ENCODE results near the gene USP40. TPM values are rescaled to one million over a fixed set of nuclear protein-coding genes. Genes with fewer than 3 reads are reported as not detected.

The USP40 gene
- total and polyA plus RNA-seq, 7 experiments from 2014 or later, result 3.9 to 24.3 (median 16.4) TPM

DNA sequence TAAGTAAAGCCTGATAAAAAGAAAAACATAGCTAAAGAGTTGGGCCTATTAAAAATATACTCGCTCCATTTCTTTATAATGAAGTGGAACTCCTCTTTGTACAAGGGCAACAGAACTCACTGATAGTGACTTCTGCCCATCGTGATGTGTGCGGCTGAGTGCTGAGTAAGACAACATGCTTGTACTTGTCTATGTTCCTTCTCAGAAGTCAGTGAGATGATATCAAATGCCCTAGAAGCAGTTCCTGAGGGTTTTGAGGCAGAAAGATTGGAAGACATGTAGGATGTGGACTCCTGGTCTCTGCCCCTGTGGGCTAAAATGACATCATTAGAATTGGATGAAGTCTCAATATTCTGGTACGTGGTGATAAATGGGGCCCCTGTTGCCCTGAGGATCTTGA lies 73.8 kb downstream of the USP40 start:
- Histone ChIP-seq H3K36me3 (ENCODE audit: control insufficient read depth in 2 of 3, insufficient read depth in 3 of 3, low read length in 3 of 3) (peaks cover 0 to 36% (median 4%) of the 10 kb centered on the region in 3 experiments), H3K4me1 (ENCODE audit: control insufficient read depth in 2 of 2, insufficient read depth in 2 of 2, low read length in 2 of 2) (no peaks in the 10 kb centered on the region), H3K27me3 (ENCODE audit: control insufficient read depth in 2 of 2, insufficient read depth in 2 of 2, low read length in 2 of 2) (no peaks in the 10 kb centered on the region), H3K4me3 (ENCODE audit: low read length) (no peak overlapping the region), H3K27ac (ENCODE audit: low read depth, low read length) (no peak overlapping the region), H3K9me3 (ENCODE audit: control insufficient read depth in 2 of 3, low read length in 3 of 3) (no peaks in the 10 kb centered on the region)
- Mint-ChIP-seq H3K27ac (no peak overlapping the region), H3K36me3 (peaks cover 0 to 55% (median 13%) of the 10 kb centered on the region in 5 donors), H3K27me3 (no peaks in the 10 kb centered on the region), H3K4me1 (peaks cover 0 to under 1% (median 0%) of the 10 kb centered on the region in 7 donors), H3K9me3 (no peaks in the 10 kb centered on the region), H3K4me3 (no peak overlapping the region)
- POLR2A ChIA-PET, result no interaction called here
- no peak for DNase-seq
- CTCF ChIA-PET, result interaction anchor here (0.8 kb wide), 1 partner anchor 10 kb away, joined by 3 read pairs; no protein-coding TSS in a partner anchor
- ATAC-seq, result no peak
- intact Hi-C loops (cut with micrococcal nuclease), result no loop called here

DNA sequence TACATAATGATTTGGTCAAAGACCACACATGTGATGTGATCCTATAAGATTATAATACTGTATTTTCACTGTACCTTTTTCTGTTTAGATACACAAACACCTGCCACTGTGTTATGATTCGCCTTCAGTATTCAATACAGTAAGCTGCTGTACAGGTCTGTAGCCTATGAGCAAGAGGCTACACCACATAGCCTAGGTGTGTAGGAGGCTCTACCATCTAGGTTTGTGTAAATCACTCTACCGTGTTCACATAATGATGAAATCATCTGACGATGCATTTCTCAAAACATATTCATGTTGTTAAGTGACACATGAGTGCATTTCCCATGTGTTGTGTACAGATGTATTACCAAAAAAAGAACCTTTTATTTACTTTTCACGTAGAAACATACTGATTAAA lies 74.5 kb downstream of the USP40 start:
- no peak overlapping the region for H3K27ac Mint-ChIP-seq
- H3K9me3 Mint-ChIP-seq, result no peaks in the 10 kb centered on the region
- ChIA-PET POLR2A (no interaction called here), CTCF (interaction anchor here (0.8 kb wide), 1 partner anchor 11 kb away, joined by 3 read pairs; no protein-coding TSS in a partner anchor)
- no peaks in the 10 kb centered on the region for H3K27me3 Mint-ChIP-seq
- intact Hi-C loops (cut with micrococcal nuclease), result no loop called here
- no peaks in the 10 kb centered on the region for H3K4me1 ChIP-seq (ENCODE audit: control insufficient read depth in 2 of 2, insufficient read depth in 2 of 2, low read length in 2 of 2)
- H3K9me3 ChIP-seq (ENCODE audit: control insufficient read depth in 2 of 3, low read length in 3 of 3), result no peaks in the 10 kb centered on the region
- peaks cover 0 to 37% (median 4%) of the 10 kb centered on the region in 3 experiments for H3K36me3 ChIP-seq (ENCODE audit: control insufficient read depth in 2 of 3, insufficient read depth in 3 of 3, low read length in 3 of 3)
- no peaks in the 10 kb centered on the region for H3K27me3 ChIP-seq (ENCODE audit: control insufficient read depth in 2 of 2, insufficient read depth in 2 of 2, low read length in 2 of 2)
- ATAC-seq (no peak), DNase-seq (no peak)
- H3K4me3 Mint-ChIP-seq, result no peak overlapping the region
- H3K4me3 ChIP-seq (ENCODE audit: low read length), result no peak overlapping the region
- no peak overlapping the region for H3K27ac ChIP-seq (ENCODE audit: low read depth, low read length)
- peaks cover 0 to 50% (median 13%) of the 10 kb centered on the region in 5 donors for H3K36me3 Mint-ChIP-seq
- H3K4me1 Mint-ChIP-seq, result no peaks in the 10 kb centered on the region

DNA sequence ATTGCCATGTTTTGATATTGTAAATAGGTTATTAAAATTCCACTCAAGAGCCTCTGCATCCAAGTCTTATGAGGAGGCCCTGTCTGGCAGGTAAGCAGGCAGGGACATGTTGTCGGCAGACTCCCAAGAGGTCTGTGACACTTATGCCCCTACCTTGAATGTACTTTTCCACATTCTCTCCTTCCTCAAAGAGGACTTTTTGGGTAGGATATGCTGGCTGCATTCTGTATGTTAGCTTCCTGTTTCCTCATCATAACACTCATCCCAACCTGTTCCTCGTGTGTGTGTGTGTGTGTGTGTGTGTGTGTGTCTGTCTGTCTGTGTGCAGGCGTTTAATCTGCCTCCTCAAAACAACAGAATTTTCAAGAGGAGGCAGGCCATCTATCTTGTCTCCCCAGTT lies 75.3 kb downstream of the USP40 start:
- no peaks in the 10 kb centered on the region for H3K4me1 ChIP-seq (ENCODE audit: control insufficient read depth in 2 of 2, insufficient read depth in 2 of 2, low read length in 2 of 2)
- intact Hi-C loops (cut with micrococcal nuclease), result no loop called here
- no peak overlapping the region for H3K4me3 ChIP-seq (ENCODE audit: low read length)
- ATAC-seq (no peak), DNase-seq (no peak)
- Mint-ChIP-seq H3K9me3 (peaks cover 0 to under 1% (median 0%) of the 10 kb centered on the region in 11 donors), H3K4me1 (no peaks in the 10 kb centered on the region), H3K27ac (no peak overlapping the region), H3K27me3 (no peaks in the 10 kb centered on the region), H3K4me3 (no peak overlapping the region), H3K36me3 (peaks cover 0 to 47% (median 12%) of the 10 kb centered on the region in 5 donors)
- no peak overlapping the region for H3K27ac ChIP-seq (ENCODE audit: low read depth, low read length)
- H3K27me3 ChIP-seq (ENCODE audit: control insufficient read depth in 2 of 2, insufficient read depth in 2 of 2, low read length in 2 of 2), result no peaks in the 10 kb centered on the region
- POLR2A ChIA-PET, result no interaction called here
- CTCF ChIA-PET, result no interaction called here
- H3K36me3 ChIP-seq (ENCODE audit: control insufficient read depth in 2 of 3, insufficient read depth in 3 of 3, low read length in 3 of 3), result peaks cover 0 to 41% (median 4%) of the 10 kb centered on the region in 3 experiments
- no peaks in the 10 kb centered on the region for H3K9me3 ChIP-seq (ENCODE audit: control insufficient read depth in 2 of 3, low read length in 3 of 3)

DNA sequence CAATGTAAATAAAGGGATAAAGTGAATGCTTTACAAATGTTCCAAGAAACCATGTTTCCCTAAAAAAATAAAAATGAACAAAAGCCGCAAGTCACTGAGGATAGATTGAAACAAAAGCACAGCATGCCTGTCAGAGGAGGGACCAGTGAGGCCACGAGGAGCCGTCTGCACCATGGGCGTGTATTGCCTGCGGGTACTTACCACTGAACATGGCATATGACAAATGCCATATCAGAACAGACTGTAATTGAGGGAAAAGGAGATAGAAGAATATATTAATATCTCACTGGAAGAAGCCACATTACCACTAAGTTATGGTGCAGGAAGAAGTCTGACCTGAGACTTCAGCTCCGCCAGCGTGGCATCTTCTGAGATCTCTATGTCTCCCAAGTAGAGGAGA lies 75.8 kb downstream of the USP40 start:
- H3K4me3 Mint-ChIP-seq, result no peak overlapping the region
- Histone ChIP-seq H3K4me1 (ENCODE audit: control insufficient read depth in 2 of 2, insufficient read depth in 2 of 2, low read length in 2 of 2) (no peaks in the 10 kb centered on the region), H3K27me3 (ENCODE audit: control insufficient read depth in 2 of 2, insufficient read depth in 2 of 2, low read length in 2 of 2) (no peaks in the 10 kb centered on the region), H3K4me3 (ENCODE audit: low read length) (no peak overlapping the region), H3K27ac (ENCODE audit: low read depth, low read length) (no peak overlapping the region), H3K9me3 (ENCODE audit: control insufficient read depth in 2 of 3, low read length in 3 of 3) (no peaks in the 10 kb centered on the region), H3K36me3 (ENCODE audit: control insufficient read depth in 2 of 3, insufficient read depth in 3 of 3, low read length in 3 of 3) (peaks cover 0 to 39% (median 4%) of the 10 kb centered on the region in 3 experiments)
- H3K9me3 Mint-ChIP-seq, result peaks cover 0 to 1% (median 0%) of the 10 kb centered on the region in 11 donors
- no peak for DNase-seq
- ChIA-PET CTCF (no interaction called here), POLR2A (no interaction called here)
- no peaks in the 10 kb centered on the region for H3K27me3 Mint-ChIP-seq
- peak overlapping the region in 1 of 9 donors; percentile 13 for H3K27ac Mint-ChIP-seq
- ATAC-seq, result no peak
- H3K36me3 Mint-ChIP-seq, result peaks cover 0 to 48% (median 10%) of the 10 kb centered on the region in 5 donors
- H3K4me1 Mint-ChIP-seq, result no peaks in the 10 kb centered on the region
- intact Hi-C loops (cut with micrococcal nuclease), result no loop called here

DNA sequence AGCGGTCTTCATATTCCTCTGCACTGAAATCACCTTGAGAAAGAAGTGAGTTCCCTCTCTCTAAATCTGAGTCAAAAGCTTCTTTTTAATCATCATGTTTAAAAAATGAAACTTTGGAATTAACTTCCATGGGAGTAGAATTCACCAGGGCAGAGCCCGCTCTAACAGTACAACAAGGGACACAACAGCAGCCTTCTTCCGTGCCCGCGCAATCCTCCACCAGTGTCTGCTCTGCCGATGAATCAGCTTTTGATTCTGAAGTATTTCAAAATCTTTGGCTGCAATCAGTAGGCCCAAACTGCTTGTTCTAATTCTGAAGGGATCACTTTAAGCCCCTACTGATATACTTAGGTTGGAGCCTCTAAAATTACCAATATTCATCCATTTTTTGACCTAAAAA lies 76.9 kb downstream of the USP40 start:
- H3K36me3 Mint-ChIP-seq, result peaks cover 0 to 51% (median 14%) of the 10 kb centered on the region in 5 donors
- H3K9me3 ChIP-seq (ENCODE audit: control insufficient read depth in 2 of 3, low read length in 3 of 3), result no peaks in the 10 kb centered on the region
- H3K27ac Mint-ChIP-seq, result no peak overlapping the region
- POLR2A ChIA-PET, result no interaction called here
- ATAC-seq (no peak), DNase-seq (no peak)
- H3K27ac ChIP-seq (ENCODE audit: low read depth, low read length), result no peak overlapping the region
- H3K36me3 ChIP-seq (ENCODE audit: control insufficient read depth in 2 of 3, insufficient read depth in 3 of 3, low read length in 3 of 3), result peaks cover 4 to 46% (median 8%) of the 10 kb centered on the region in 3 experiments
- intact Hi-C loops (cut with micrococcal nuclease), result no loop called here
- no peaks in the 10 kb centered on the region for H3K27me3 ChIP-seq (ENCODE audit: control insufficient read depth in 2 of 2, insufficient read depth in 2 of 2, low read length in 2 of 2)
- CTCF ChIA-PET, result no interaction called here
- no peak overlapping the region for H3K4me3 Mint-ChIP-seq
- peaks cover 0 to 1% (median 0%) of the 10 kb centered on the region in 11 donors for H3K9me3 Mint-ChIP-seq
- no peak overlapping the region for H3K4me3 ChIP-seq (ENCODE audit: low read length)
- H3K4me1 ChIP-seq (ENCODE audit: control insufficient read depth in 2 of 2, insufficient read depth in 2 of 2, low read length in 2 of 2), result no peaks in the 10 kb centered on the region
- no peaks in the 10 kb centered on the region for H3K27me3 Mint-ChIP-seq
- H3K4me1 Mint-ChIP-seq, result no peaks in the 10 kb centered on the region

DNA sequence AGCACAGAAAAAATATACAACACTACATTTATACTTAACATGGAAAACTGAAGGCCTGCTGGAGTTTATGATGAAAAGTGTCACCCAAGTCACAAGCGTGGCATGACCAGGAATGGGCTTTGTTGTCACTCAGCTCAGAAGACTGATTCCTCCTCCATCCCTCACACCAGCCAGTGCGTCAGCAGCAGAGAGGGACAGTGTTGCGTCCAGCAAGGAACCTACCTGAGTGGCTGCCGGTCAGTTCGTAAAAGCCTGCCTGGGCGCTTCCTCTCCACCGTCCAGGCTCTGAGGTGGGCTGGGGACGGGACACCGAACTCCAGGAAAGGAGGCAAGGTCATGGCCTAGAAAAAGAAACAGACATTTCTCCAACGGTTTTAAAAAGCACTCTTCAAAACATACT lies 77.4 kb downstream of the USP40 start:
- H3K9me3 Mint-ChIP-seq, result peaks cover 0 to 1% (median 0%) of the 10 kb centered on the region in 11 donors
- no peaks in the 10 kb centered on the region for H3K27me3 Mint-ChIP-seq
- Histone ChIP-seq H3K9me3 (ENCODE audit: control insufficient read depth in 2 of 3, low read length in 3 of 3) (no peaks in the 10 kb centered on the region), H3K36me3 (ENCODE audit: control insufficient read depth in 2 of 3, insufficient read depth in 3 of 3, low read length in 3 of 3) (peaks cover 4 to 48% (median 8%) of the 10 kb centered on the region in 3 experiments), H3K4me3 (ENCODE audit: low read length) (no peak overlapping the region), H3K4me1 (ENCODE audit: control insufficient read depth in 2 of 2, insufficient read depth in 2 of 2, low read length in 2 of 2) (no peaks in the 10 kb centered on the region), H3K27ac (ENCODE audit: low read depth, low read length) (no peak overlapping the region), H3K27me3 (ENCODE audit: control insufficient read depth in 2 of 2, insufficient read depth in 2 of 2, low read length in 2 of 2) (no peaks in the 10 kb centered on the region)
- H3K4me3 Mint-ChIP-seq, result no peak overlapping the region
- no peak for DNase-seq
- no peak overlapping the region for H3K27ac Mint-ChIP-seq
- POLR2A ChIA-PET, result no interaction called here
- ATAC-seq, result no peak
- H3K4me1 Mint-ChIP-seq, result no peaks in the 10 kb centered on the region
- intact Hi-C loops (cut with micrococcal nuclease), result no loop called here
- peaks cover 0 to 54% (median 14%) of the 10 kb centered on the region in 5 donors for H3K36me3 Mint-ChIP-seq
- CTCF ChIA-PET, result no interaction called here

DNA sequence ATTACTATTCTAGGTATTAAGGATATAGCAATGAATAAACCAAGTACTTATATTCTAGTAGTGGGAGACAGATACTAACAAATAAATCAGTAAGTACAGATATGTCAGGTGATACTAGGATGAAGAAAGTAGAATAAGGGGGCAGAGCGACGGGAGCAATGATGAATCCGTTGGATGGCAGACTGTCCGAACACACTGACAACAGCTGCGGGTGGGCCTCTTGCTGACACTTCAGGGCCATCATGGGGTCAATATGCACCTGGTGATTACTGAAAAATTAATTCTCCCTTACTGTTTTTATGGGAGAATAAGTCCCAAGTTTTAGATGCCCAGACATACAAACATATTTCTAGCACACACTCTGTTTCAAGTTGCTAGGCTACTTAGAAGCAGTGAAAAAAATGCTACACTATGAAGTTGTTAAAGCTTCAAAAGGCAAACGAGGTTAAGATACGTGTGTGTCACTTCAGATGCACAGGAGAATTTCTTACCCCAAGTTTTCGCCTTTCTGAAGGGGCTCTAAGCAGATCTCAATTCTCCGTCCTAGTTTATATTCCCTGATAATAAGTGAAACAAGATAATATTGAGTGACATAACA lies 78.7 kb downstream of the USP40 start:
- no peak for ATAC-seq
- H3K9me3 Mint-ChIP-seq, result peaks cover 0 to 1% (median 0%) of the 10 kb centered on the region in 11 donors
- POLR2A ChIA-PET, result interaction anchor here (0.7 kb wide), 1 partner anchor 20 kb away, joined by 3 read pairs; no protein-coding TSS in a partner anchor
- H3K4me1 ChIP-seq (ENCODE audit: control insufficient read depth in 2 of 2, insufficient read depth in 2 of 2, low read length in 2 of 2), result no peaks in the 10 kb centered on the region
- peaks cover 0 to under 1% (median 0%) of the 10 kb centered on the region in 7 donors for H3K4me1 Mint-ChIP-seq
- peak overlapping the region in 1 of 9 donors; percentile 14 for H3K27ac Mint-ChIP-seq
- CTCF ChIA-PET, result no interaction called here
- intact Hi-C loops (cut with micrococcal nuclease), result no loop called here
- no peak overlapping the region for H3K4me3 ChIP-seq (ENCODE audit: low read length)
- DNase-seq, result no peak
- H3K36me3 ChIP-seq (ENCODE audit: control insufficient read depth in 2 of 3, insufficient read depth in 3 of 3, low read length in 3 of 3), result peaks cover 4 to 59% (median 10%) of the 10 kb centered on the region in 3 experiments
- H3K27me3 ChIP-seq (ENCODE audit: control insufficient read depth in 2 of 2, insufficient read depth in 2 of 2, low read length in 2 of 2), result no peaks in the 10 kb centered on the region
- peaks cover 0 to 56% (median 13%) of the 10 kb centered on the region in 5 donors for H3K36me3 Mint-ChIP-seq
- no peak overlapping the region for H3K4me3 Mint-ChIP-seq
- H3K27ac ChIP-seq (ENCODE audit: low read depth, low read length), result no peak overlapping the region
- H3K27me3 Mint-ChIP-seq, result no peaks in the 10 kb centered on the region
- no peaks in the 10 kb centered on the region for H3K9me3 ChIP-seq (ENCODE audit: control insufficient read depth in 2 of 3, low read length in 3 of 3)

Measured in naive thymus-derived CD4-positive, alpha-beta T cell (primary cell).